ENCODE results near the gene ZNF385B.

The ZNF385B gene

GRCh38 chr2:179619947-179620467, 241.4 kb downstream of the ZNF385B start:
- no peak for DNase-seq

GRCh38 chr2:179614121-179614520, 247.3 kb downstream of the ZNF385B start:
- DNase-seq, result no peak

GRCh38 chr2:179613701-179614100, 247.7 kb downstream of the ZNF385B start:
- no peak for DNase-seq

GRCh38 chr2:179613299-179613651, 248.1 kb downstream of the ZNF385B start:
- DNase-seq, result no peak

GRCh38 chr2:179612591-179613298, 248.7 kb downstream of the ZNF385B start:
- no peak for DNase-seq

- DNase-seq, result no peak
These were observed 249.3 kb downstream of the ZNF385B start for GRCh38 chr2:179612108-179612507.

- DNase-seq, result no peak
These were observed 255.3 kb downstream of the ZNF385B start for GRCh38 chr2:179606141-179606540.

GRCh38 chr2:179605341-179605740, 256.1 kb downstream of the ZNF385B start:
- no peak for DNase-seq

- DNase-seq, result no peak
These were observed 256.8 kb downstream of the ZNF385B start for GRCh38 chr2:179604598-179604997.

- DNase-seq, result no peak
These were observed 259.0 kb downstream of the ZNF385B start for GRCh38 chr2:179602452-179602851.

- DNase-seq, result no peak
These were observed 265.4 kb downstream of the ZNF385B start for GRCh38 chr2:179596018-179596417.

GRCh38 chr2:179595284-179595683, 266.1 kb downstream of the ZNF385B start:
- no peak for DNase-seq

- DNase-seq, result no peak
These were observed 266.9 kb downstream of the ZNF385B start for GRCh38 chr2:179594268-179595112.

GRCh38 chr2:179593323-179593722, 268.1 kb downstream of the ZNF385B start:
- no peak for DNase-seq

GRCh38 chr2:179592167-179592936, 269.1 kb downstream of the ZNF385B start:
- no peak for DNase-seq

- DNase-seq, result no peak
These were observed 269.7 kb downstream of the ZNF385B start for GRCh38 chr2:179591690-179592089.

- no peak for DNase-seq
These were observed 272.8 kb downstream of the ZNF385B start for GRCh38 chr2:179588486-179589145.

GRCh38 chr2:179584760-179585159, 276.7 kb downstream of the ZNF385B start:
- no peak for DNase-seq

GRCh38 chr2:179581605-179582004, 279.8 kb downstream of the ZNF385B start:
- no peak for DNase-seq

- no peak for DNase-seq
These were observed 280.9 kb downstream of the ZNF385B start for GRCh38 chr2:179580378-179581146.

GRCh38 chr2:179579800-179580199, 281.6 kb downstream of the ZNF385B start:
- no peak for DNase-seq
